Aorta (tissue), 5 donors: Measurements from ENCODE around the gene PIGT. TPM values are rescaled to one million over a fixed set of nuclear protein-coding genes. Genes with fewer than 3 reads are reported as not detected.
"Not testable (repeated sequence)": the region's sequence is repeated elsewhere in the genome, so short reads cannot be mapped to it uniquely, and the experiment has no call there.

Experiments
- ATAC-seq: fragments of 200-7000 bp; cut with Tn5 transposase; one replicate; pipeline ENCODE4 v1.9.1; 2022; ENCODE audit warnings: moderate library complexity; ENCODE audit not compliant: low FRiP score
- DNase-seq, 2 donors: peaks; one replicate each; pipeline ENCODE4 v3.0.0-alpha.2; 2020
- H3K27ac ChIP-seq, 2 donors: one replicate each; pipeline ENCODE4 v1.5.1; 2013; ENCODE audit warnings: low read length in 2 of 2, mild to moderate bottlenecking in 2 of 2, moderate library complexity in 2 of 2, control low read depth in 1 of 2, inconsistent platforms in 1 of 2, low read depth in 1 of 2
- H3K27me3 ChIP-seq, 2 donors: one replicate each; pipeline ENCODE4 v1.6.1; 2013; ENCODE audit warnings: control low read depth in 1 of 2, low read length in 1 of 2, mild to moderate bottlenecking in 1 of 2, moderate library complexity in 1 of 2; ENCODE audit not compliant: insufficient read depth in 2 of 2, control insufficient read depth in 1 of 2
- H3K36me3 ChIP-seq, 2 donors: one replicate each; pipeline ENCODE4 v1.6.1; 2013; ENCODE audit warnings: control low read depth in 1 of 2, low read length in 1 of 2, mild to moderate bottlenecking in 1 of 2; ENCODE audit not compliant: insufficient read depth in 2 of 2, control insufficient read depth in 1 of 2
- H3K4me1 ChIP-seq, 2 donors: one replicate each; pipeline ENCODE4 v1.6.1; 2013; ENCODE audit warnings: low read length in 2 of 2, control low read depth in 1 of 2, mild to moderate bottlenecking in 1 of 2, moderate library complexity in 1 of 2; ENCODE audit not compliant: insufficient read depth in 2 of 2, control insufficient read depth in 1 of 2
- H3K4me3 ChIP-seq, 2 donors: one replicate each; pipeline ENCODE4 v1.5.1; 2013; ENCODE audit warnings: low read length in 2 of 2, control low read depth in 1 of 2, mild to moderate bottlenecking in 1 of 2
- H3K9me3 ChIP-seq: one replicate; pipeline ENCODE4 v1.6.1; 2013; ENCODE audit warnings: mild to moderate bottlenecking, low read length; ENCODE audit not compliant: control insufficient read depth
- whole genome bisulfite sequencing, 2 donors: extraction: QIAGEN DNeasy Blood & Tissue Kit; methylation state at CpG; one replicate each; pipeline ENCODE4 v1.1.7; 2013; 5-methylcytosine and 5-hydroxymethylcytosine counted together
- intact Hi-C, 2 donors: fragments of 100-400 bp; cut with DNase I; formaldehyde crosslinking; loops; one replicate each; pipeline versions ENCODE4 v1.14.2 to v1.15.0; 2022
- microRNA-seq, 2 donors: library from miRNA; unstranded; fragments of <30 nt; microRNA quantifications; one replicate each; pipeline ENCODE4 v1.2.0, GENCODE V29; 2020
- polyA plus RNA-seq, 2 donors: library from polyadenylated mRNA; stranded (reverse); fragments of 200-250 nt; gene quantifications; one replicate each; pipeline ENCODE4 v1.2.3, GENCODE V29; 2013
- total RNA-seq, 2 donors: library from RNA; stranded (reverse); fragmentation: NEBNext Ultra II Directional; extraction: Animal tissue kit (Norgen Biotek cat#: 25700); gene quantifications; one replicate each; pipeline ENCODE4 v1.2.1, GENCODE V29; 2021
- donor health status: healthy with polysubstance abuse.
- donor health status: Bipolar disorder and iron deficiency.
- donor health status: DM: no; HTN: no; CAD: no.
- donor health status: DM: no; HTN: no; CAD: no.
- donor health status: DM: yes; HTN: yes; CAD: no.

The PIGT gene
- total and polyA plus RNA-seq, 4 donors = 69.0 to 151 (median 113) TPM

DNA sequence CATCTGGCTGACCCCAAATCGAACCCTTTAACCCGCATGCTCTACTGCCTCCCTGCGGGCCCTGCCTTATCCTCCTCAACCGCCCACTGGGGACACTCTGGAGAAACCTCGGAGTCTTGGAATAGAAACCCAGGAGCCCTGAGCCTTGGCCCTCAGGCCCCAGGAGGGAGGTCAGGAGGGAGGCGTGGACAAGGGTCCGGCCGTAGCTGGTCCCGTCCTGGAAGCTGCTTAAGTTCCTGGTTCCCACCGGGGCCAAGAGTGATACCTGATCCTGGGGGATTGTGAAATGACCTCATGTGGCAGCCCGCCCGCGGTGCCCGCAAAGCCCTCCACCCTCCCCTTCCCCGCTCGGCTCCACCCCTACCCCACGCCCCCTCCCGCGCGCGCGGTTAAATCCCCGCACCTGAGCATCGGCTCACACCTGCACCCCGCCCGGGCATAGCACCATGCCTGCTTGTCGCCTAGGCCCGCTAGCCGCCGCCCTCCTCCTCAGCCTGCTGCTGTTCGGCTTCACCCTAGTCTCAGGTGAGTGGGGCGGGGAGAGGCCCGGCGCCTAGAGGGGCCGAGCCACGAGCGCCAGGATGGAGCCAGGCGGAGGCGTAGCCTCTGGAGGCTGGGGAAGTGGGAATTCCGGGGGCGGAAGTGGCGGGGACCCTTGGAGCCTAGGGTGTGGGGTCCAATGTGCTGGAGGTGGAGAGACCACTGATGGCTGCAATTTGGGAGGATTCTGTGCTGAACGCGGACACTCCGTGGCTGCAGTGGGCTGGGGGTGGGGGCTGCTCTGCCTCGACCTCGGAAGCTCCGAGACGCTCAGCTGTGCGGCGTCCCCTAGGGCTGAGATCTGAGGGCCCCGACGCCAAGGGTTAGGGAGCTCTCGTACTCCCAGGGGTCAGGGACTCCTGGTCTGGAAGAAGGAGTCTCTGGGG, 53.7 kb downstream of the PIGT start, which contains the start of gene WFDC2:
Gene WFDC2 (plus strand): TSS at position 418 of the 926 bp plus-strand sequence. CDS start 29 bp downstream, at position 447.
- 7 to 8% methylated on average over 53 to 54 of the region's 54 CpGs for WGBS, 2 donors
- H3K36me3 ChIP-seq = no peaks in the 10 kb centered on the region
- no peaks in the 10 kb centered on the region for H3K4me1 ChIP-seq
- ATAC-seq = peak; percentile 23
- H3K27ac ChIP-seq = no peak within 1 kb of the TSS
- peak within 1 kb of the TSS; percentile 0 to 27 for H3K4me3 ChIP-seq
- H3K9me3 ChIP-seq = no peaks in the 10 kb centered on the region
- no peaks in the 10 kb centered on the region for H3K27me3 ChIP-seq
- intact Hi-C loops = no loop called here
- no peak for DNase-seq

DNA sequence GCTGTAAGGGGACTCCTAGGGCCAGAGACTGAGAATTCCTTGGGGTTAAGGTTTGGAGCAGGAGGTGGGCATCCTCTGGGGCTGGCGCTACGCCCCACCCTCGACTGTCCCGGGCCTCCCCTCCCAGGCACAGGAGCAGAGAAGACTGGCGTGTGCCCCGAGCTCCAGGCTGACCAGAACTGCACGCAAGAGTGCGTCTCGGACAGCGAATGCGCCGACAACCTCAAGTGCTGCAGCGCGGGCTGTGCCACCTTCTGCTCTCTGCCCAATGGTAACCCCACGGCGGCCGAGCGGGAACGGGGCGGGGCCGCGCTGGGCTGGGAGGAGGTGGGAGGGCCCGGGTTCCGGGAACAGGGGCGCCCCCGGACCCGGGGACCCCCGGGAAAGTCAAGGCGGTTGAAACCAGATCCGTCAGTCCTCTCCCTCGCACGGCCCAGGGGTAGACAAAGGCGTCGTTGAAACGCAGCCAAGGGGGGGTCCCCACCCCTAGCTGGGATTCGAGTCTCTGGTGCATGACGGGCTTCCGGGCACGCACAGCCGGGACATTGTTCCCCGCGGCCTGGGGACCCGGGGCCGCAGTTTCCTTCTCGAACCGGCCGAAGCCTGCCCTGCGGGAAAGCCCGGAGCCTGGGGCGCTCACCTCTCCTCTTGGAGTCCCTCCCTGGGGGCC, 54.5 kb downstream of the PIGT start:
- no peaks in the 10 kb centered on the region for H3K9me3 ChIP-seq
- H3K27ac ChIP-seq = no peak overlapping the region
- no peaks in the 10 kb centered on the region for H3K27me3 ChIP-seq
- H3K36me3 ChIP-seq = no peaks in the 10 kb centered on the region
- peak; percentile 54 to 83 for DNase-seq
- no peaks in the 10 kb centered on the region for H3K4me1 ChIP-seq
- intact Hi-C loops = no loop called here
- peak overlapping the region; percentile 0 to 27 for H3K4me3 ChIP-seq
- WGBS, 2 donors = 1% methylated on average over 50 of the region's 50 CpGs
- peak; percentile 82 for ATAC-seq

DNA sequence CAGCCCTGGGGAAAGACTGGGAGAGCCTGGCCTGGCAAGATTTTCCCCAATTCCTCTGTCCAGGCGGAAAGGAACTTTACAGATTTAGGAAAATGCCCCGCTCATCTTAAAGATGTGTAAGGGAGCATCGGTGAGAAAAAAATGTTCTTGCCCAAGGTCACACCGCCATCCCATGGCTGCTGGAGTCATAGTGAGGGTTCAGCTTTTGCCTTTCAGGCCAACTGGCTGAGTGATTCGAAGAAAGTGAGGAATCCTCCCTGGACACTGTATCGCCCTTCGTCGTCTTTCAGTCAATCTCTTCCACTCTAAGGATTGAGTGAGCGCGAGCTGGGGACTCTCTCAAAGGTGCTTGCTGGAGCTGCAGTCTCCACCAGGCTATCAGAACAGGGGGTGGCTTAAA, 55.0 kb downstream of the PIGT start:
- Histone ChIP-seq H3K4me1 (no peaks in the 10 kb centered on the region), H3K4me3 (peak overlapping the region in 1 of 2 donors; percentile 27), H3K36me3 (no peaks in the 10 kb centered on the region), H3K27me3 (no peaks in the 10 kb centered on the region), H3K9me3 (no peaks in the 10 kb centered on the region), H3K27ac (no peak overlapping the region)
- ATAC-seq (peak; percentile 26), DNase-seq (no peak)
- intact Hi-C loops = no loop called here
- 17 to 21% methylated on average over 10 of the region's 10 CpGs for WGBS, 2 donors

DNA sequence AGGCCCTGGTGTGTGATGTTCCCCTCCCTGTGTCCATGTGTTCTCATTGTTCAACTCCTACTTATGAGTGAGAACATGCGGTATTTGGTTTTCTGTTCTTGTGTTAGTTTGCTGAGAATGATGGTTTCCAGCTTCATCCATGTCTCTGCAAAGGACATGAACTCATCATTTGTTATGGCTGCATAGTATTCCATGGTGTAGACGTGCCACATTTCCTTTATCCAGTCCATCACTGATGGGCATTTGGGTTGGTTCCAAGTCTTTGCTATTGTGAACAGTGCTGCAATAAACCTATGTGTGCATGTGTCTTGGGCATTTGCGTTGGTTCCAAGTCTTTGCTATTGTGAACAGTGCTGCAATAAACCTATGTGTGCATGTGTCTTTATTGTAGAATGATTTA, 56.3 kb downstream of the PIGT start:
- WGBS, 2 donors = 61 to 69% methylated on average over 3 of the region's 3 CpGs
- H3K36me3 ChIP-seq, H3K27me3 ChIP-seq, H3K4me1 ChIP-seq, intact Hi-C loops, H3K9me3 ChIP-seq, H3K4me3 ChIP-seq, ATAC-seq, DNase-seq, H3K27ac ChIP-seq: not testable (repeated sequence)

Small RNA genes within 50 kb of the gene (microRNA-seq; reads per million reads assigned to microRNA genes)
- 0 to 0.60 reads per million in 2 donors for gene MIR6812

Other genes with a start within 250 kb of the PIGT start
- gene PI3, start 241.2 kb upstream of the PIGT start, total RNA-seq = under 1 TPM in 1 of 2 donors, not detected in 1; 0.96 TPM
- 1 to 10 TPM; 1.1 to 2.0 TPM for gene PI3, start 241.2 kb upstream of the PIGT start, polyA plus RNA-seq
- not detected for gene SEMG1, start 209.1 kb upstream of the PIGT start, total RNA-seq
- gene SEMG1, start 209.1 kb upstream of the PIGT start, polyA plus RNA-seq = not detected
- gene SEMG2, start 194.8 kb upstream of the PIGT start, total RNA-seq = not detected
- gene SEMG2, start 194.8 kb upstream of the PIGT start, polyA plus RNA-seq = not detected
- gene SLPI, start 161.6 kb upstream of the PIGT start, total RNA-seq = 100 to 1,000 TPM in 1 of 2 donors, 10 to 100 TPM in 1; 41.2 to 151 TPM
- gene SLPI, start 161.6 kb upstream of the PIGT start, polyA plus RNA-seq = 10 to 100 TPM; 24.4 to 34.8 TPM
- gene RBPJL, start 109.3 kb upstream of the PIGT start, total RNA-seq = not detected
- gene RBPJL, start 109.3 kb upstream of the PIGT start, polyA plus RNA-seq = under 1 TPM; 0.08 to 0.38 TPM
- gene MATN4, start 107.8 kb upstream of the PIGT start, total RNA-seq = under 1 TPM; 0.42 to 0.69 TPM
- under 1 TPM in 1 of 2 donors, not detected in 1; 0.18 TPM for gene MATN4, start 107.8 kb upstream of the PIGT start, polyA plus RNA-seq
- 100 to 1,000 TPM in 1 of 2 donors, 10 to 100 TPM in 1; 51.2 to 114 TPM for gene SDC4, start 67.7 kb upstream of the PIGT start, total RNA-seq
- 10 to 100 TPM; 19.2 to 50.6 TPM for gene SDC4, start 67.7 kb upstream of the PIGT start, polyA plus RNA-seq
- 10 to 100 TPM; 20.3 to 25.0 TPM for gene SYS1, start 53.0 kb upstream of the PIGT start, total RNA-seq
- gene SYS1, start 53.0 kb upstream of the PIGT start, polyA plus RNA-seq = 10 to 100 TPM; 14.3 to 14.4 TPM
- under 1 TPM; 0.66 to 0.91 TPM for gene TP53TG5, start 37.8 kb upstream of the PIGT start, total RNA-seq
- gene TP53TG5, start 37.8 kb upstream of the PIGT start, polyA plus RNA-seq = not detected
- gene DBNDD2, start 7.9 kb upstream of the PIGT start, total RNA-seq = 100 to 1,000 TPM; 104 to 123 TPM
- gene DBNDD2, start 7.9 kb upstream of the PIGT start, polyA plus RNA-seq = 100 to 1,000 TPM; 140 to 231 TPM
- gene WFDC2, start 53.6 kb downstream of the PIGT start, total RNA-seq = 1 to 10 TPM; 1.5 to 2.3 TPM
- 1 to 10 TPM in 1 of 2 donors, under 1 TPM in 1; 0.56 to 1.0 TPM for gene WFDC2, start 53.6 kb downstream of the PIGT start, polyA plus RNA-seq
- gene SPINT3, start 99.5 kb downstream of the PIGT start, total RNA-seq = not detected
- gene SPINT3, start 99.5 kb downstream of the PIGT start, polyA plus RNA-seq = not detected
- gene WFDC6, start 123.3 kb downstream of the PIGT start, total RNA-seq = not detected
- gene WFDC6, start 123.3 kb downstream of the PIGT start, polyA plus RNA-seq = not detected
- gene EPPIN, start 131.3 kb downstream of the PIGT start, total RNA-seq = not detected
- gene EPPIN, start 131.3 kb downstream of the PIGT start, polyA plus RNA-seq = not detected
- not detected for gene WFDC8, start 163.1 kb downstream of the PIGT start, total RNA-seq
- not detected for gene WFDC8, start 163.1 kb downstream of the PIGT start, polyA plus RNA-seq
- gene WFDC10A, start 213.6 kb downstream of the PIGT start, total RNA-seq = not detected
- not detected for gene WFDC10A, start 213.6 kb downstream of the PIGT start, polyA plus RNA-seq
- not detected for gene WFDC9, start 215.1 kb downstream of the PIGT start, total RNA-seq
- gene WFDC9, start 215.1 kb downstream of the PIGT start, polyA plus RNA-seq = not detected